ENCODE measurements around the gene NCOA1.
"Not testable (repeated sequence)": the region's sequence is repeated elsewhere in the genome, so short reads cannot be mapped to it uniquely, and the experiment has no call there.

NCOA1 gene

DNA sequence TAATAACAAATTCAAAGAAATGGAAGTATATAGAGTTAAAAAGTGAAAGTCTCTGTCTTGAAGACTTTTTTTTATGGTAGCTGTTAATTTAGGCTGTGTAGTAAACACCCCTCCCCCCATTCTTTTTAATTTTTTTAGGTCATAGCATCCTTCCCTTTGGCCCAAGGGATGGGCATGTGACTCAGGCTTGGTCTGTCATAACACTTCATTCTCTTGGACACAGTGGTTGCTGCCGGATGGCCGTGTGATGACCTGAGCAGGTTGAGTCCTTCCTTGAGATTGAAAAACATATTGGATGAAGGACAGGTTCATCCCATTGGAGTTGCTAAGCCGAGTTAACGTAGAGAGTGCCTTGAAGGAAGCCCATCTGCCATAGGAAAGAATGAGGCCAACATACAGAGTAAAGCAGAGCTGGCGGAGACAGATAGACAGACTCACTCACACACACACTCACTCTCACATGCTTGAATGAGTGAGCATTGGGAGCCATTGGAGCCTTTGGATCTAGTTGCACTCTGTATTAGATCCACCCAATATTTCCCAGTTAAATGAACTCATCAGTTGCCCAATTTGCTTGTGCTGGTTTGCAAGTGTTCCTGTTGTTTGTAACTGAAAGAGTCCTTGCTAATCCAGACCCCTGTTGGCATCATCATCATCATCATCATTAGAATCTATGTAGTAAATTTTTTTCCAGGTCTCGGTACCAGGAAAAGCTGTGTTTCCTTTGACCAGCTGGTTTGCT is 14.7 kb downstream of the NCOA1 start:
- DNase-seq (ENCODE audit: low read depth in 2 of 2), result no peak

DNA sequence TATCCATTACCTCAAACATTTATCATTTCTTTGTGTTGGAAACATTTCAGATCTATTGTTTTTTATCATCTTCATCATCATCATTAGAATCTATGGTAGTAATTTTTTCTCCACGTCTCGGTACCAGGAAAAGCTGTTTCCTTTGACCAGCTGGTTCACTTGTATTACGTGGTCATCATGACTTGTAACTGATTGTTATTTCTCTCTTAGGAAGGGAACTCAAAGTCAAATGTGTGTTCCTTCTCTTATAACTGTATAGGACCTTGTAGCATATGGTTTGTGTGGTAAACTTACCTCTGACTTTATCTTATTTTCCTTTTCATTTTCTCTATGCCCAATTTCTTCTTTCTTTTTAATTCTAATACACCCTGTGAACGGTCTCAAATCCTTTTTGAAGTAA is 16.5 kb downstream of the NCOA1 start:
- DNase-seq (ENCODE audit: low read depth in 2 of 2), result no peak

DNA sequence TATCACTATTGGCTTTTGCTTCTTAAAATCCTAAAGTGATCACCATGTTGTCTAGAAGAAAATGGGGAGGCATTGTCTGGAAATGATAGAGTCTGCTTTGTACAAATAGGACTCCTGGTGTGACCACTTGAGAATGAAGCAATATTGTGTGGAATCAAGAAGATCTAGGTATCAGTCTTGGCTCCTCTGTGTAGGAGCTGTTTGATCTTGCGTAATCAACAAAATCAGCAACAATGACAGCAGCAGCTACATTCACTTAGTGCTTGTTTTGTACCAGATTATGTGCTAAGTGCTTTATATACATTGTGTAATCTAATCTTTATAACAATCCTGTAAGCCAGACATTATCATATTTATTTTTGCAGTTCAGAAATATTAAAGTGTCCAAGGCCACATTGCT is 17.8 kb downstream of the NCOA1 start:
- DNase-seq (ENCODE audit: low read depth in 2 of 2), result no peak

DNA sequence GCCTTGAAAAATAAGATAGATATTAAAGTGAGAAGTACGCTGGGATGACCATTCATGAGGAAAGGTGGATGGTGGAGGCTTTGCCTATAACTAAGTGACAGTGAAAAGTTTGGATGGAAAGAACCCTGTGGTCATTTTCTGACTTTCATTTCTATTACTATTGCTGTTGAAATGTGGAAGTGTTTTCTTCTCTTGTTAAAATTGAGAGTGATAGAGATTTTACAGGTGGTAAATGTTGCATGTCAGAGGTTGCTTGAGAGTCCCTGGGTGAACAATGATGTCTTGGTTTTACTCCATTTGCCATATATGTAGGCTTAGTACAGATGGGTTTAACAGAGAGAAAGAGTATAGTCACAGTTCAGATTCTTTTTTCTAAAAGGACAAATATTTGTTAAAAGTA is 18.4 kb downstream of the NCOA1 start:
- no peak for DNase-seq (ENCODE audit: low read depth in 2 of 2)

DNA sequence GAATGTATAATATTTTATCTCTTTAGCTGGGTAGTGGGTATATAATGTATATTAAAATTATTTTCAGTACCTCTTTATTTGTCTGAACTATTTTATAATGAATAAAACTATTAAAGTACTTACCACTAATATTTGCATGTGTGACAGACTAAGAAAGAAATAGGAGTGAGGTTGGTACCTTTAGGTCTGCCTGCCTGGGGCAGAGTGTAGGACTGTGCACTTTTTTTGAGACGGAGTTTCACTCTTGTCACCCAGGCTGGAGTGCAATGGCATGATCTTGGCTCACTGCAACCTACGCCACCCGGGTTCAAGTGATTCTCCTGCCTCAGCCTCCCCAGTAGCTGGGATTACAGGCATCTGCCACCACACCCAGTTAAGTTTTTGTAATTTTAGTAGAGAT is 18.8 kb downstream of the NCOA1 start:
- DNase-seq (ENCODE audit: low read depth in 2 of 2), result no peak

DNA sequence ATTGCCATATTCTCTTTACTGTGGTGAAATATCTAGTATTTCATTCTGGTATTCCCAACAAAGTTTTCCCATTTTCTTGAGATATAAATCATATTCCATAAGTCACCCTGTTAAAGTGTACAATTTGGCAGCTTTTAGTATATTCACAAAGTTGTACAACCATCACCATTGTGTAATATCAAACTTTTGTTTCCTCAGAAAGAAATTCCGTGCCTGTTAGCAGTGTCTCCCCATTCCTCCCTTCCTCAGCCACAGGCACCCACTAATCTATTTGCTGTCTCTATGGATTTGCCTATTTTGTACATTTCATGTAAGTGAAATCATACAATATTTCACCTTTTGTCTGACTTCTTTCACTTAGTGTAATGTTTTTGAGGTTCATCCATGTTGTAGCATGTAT is 19.7 kb downstream of the NCOA1 start:
- DNase-seq (ENCODE audit: low read depth in 2 of 2), result no peak

DNA sequence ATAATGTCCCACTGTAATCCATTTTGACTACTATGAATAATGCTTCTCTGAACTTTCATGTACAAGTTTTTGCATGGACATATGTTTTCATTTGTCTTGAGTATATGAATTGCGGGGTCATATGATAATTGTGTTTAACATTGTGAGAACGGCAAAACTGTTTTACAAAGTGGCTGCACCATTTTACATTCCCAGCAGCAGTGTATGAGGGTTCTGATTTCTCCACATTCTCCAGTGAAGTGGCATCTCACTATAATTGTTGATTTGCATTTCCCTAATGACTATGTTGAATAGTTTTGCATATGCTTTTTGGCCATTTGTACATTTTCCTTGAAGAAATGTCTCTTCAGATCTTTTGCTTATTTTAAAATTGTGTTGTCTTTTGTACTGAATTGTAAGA is 20.1 kb downstream of the NCOA1 start:
- DNase-seq (ENCODE audit: low read depth in 2 of 2), result no peak

DNA sequence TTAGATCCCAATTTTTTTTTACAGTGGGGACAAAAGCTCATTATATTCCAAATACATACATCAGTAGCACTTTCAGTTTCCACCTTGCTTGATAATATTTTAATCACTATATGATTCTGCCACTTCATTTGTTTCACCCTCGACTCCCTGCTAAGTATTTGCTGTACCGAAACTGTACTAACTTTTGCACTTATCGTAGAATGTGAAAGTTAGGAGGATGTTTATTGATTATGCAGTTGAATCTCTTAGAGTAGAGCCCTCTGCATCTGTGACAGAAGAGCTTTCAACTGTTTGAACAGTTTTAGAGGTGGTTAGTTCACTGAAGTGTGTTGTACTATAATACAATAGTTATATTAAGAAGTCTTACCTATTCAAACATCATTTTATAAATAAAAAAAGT is 20.8 kb downstream of the NCOA1 start:
- DNase-seq (ENCODE audit: low read depth in 2 of 2), result no peak

DNA sequence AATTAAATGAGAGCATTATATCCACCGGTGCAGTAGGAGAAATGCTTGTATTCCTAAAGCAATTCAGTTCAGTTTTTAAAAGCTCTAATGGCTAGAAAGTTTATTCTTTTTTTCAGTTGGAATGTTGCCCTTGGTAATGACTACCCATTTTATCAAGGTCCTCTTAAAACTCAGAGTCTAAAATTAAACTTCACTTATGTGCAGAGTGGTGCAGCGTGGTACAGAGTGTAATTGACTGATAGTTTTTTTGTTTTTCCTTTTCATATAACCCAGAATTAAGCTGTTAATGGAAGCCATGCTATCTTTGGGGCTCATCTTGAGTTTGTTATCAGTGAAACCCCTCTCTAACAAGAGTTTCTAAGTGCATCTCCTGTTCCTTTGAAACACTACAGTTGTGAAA is 21.4 kb downstream of the NCOA1 start:
- DNase-seq (ENCODE audit: low read depth in 2 of 2), result no peak

DNA sequence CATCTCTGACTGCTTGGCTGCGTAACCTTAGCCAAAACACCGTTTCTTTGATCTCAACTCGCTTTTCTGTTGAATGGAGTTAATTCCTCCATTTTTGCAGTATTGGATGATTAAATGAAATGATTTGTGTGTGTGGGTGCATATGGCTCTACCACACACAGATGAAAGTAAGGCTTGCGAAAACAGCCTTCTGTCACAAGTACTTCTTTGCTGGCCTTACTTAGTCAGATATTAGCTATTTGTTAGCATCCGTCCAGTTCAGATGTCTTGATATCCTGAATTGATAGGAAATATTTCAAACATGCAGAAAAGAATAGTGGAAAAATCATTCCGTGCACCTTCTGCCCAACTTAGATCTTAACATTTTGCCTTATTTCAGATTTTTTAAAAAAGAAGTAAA is 21.8 kb downstream of the NCOA1 start:
- DNase-seq (ENCODE audit: low read depth in 2 of 2), result no peak

DNA sequence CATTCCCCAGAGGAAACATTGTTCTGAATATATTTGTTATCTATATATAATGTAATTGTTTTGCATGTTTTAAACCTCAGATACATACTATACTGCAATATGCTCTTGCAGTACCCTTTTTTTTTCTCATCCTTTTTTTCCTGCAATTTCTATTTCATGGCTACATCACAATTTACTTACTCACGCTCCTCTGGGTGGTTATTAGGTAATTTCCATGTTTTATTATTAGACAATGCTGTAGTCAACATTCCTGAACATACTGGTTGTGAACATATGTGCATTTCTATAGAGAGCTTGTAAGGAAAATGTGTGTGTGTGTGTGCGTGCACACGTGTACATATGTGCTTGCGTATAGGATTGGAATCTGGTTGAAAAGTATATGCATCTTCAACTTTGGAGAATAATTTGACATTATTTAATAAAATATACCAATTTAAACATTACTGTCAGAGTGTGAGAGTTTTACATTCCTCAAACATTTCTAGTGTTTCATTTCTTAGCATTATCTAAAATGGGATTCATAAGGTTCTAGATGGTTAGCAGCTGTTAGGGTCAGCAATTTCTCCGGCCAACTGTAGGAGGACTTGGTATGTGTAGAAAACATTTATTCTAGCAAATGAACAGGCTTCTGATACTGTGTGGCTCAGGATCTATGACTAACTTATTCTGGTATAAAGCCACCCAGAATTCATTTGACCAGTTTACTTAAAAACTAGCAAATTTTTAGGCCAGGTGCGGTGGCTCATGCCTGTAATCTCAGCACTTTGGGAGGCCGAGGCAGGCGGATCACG is 22.4 kb downstream of the NCOA1 start:
- DNase-seq (ENCODE audit: low read depth in 2 of 2), result no peak

DNA sequence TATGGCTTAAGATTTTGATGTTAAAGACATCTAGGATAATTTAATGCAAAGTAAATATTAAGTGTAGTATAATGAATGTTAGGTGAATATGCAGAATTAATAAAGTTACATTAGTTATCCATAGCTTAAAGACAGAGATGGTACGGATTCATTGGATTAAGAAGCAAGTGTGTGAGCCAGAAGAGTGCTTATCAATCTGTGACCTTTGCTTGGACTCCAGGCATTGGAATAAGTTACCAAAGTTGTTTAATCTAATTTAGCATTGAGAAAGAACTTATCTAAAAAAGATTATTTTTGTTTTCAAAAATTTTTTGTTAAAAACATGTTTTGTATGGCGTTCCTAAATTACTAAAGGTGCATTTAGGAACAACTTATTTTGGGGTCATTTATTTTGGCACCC is 23.8 kb downstream of the NCOA1 start:
- no peak for DNase-seq (ENCODE audit: low read depth in 2 of 2)

DNA sequence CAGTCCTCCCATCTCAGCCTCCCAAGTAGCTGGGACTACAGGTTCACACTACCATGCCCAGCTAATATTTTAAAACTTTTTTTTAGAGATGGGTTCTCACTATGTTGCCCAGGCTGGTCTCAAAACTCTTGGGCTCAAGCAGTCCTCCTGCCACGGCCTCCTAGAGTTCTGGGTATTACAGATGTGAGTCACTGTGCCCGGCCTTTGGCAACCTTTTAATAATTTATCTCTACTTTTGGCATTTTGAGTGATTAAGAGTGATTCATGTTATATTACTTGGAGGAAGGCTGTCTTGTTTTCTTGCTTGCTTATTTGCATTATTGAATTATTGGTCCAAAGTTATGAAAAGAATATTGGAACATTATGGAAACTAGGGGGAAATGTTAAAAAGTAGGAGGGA is 24.3 kb downstream of the NCOA1 start:
- DNase-seq (ENCODE audit: low read depth in 2 of 2), result no peak

DNA sequence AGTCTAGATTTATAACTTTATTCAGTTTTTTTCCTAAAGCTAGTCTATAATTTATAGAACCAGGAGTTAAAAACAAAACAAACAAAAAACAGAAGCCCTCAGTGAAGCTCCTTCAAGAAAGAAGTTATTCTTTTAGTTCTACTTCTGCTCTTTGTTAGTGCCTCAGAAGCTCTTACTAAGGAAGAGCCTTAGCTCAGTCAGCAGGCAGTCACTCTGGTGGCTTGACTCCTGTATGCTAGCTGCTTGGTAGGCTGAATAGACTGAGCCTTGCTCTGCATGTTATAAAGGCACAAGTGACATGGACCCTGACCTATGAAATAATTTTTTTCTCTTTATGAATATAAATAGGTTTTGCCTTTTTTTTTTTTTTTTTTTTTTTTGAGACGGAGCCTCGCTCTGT is 24.8 kb downstream of the NCOA1 start:
- no peak for DNase-seq (ENCODE audit: low read depth in 2 of 2)

DNA sequence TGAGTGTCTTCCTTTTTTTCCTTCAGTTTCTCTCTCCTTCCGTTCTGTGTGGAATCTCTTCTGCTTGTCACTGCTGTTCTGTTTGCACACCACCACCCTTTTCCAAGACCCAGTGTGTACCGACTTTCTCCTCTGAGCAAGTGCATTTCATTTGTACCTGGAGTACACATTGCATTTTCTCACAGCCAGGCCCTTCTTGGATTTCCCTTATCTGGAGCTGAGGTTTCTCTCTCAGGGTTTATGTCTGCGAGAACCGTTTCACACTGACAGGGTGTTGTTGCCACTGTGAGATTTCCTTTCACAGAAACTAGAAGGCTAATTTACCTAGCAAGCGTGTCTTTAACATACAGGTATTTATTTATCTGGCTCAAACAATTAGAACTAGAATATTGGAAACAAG is 26.2 kb downstream of the NCOA1 start:
- no peak for DNase-seq (ENCODE audit: low read depth in 2 of 2)

DNA sequence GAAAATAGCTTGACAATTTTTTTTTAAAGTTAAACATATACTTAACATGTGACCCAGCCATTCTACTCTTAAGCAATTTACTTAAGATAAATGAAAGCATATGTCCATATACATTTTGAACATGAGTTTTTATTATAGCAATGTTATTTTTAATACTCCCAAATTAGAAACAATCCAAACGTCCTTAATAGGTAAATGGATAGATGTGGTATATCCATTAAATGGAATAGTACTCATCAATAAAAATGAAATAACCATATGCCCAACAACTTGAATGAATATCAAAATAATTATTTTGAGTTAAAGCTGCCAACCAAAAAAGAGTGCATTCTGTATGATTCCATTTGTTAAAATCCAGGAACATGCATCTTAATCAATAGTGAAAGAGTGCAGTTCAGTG is 29.1 kb downstream of the NCOA1 start:
- no peak for DNase-seq (ENCODE audit: low read depth in 2 of 2)

DNA sequence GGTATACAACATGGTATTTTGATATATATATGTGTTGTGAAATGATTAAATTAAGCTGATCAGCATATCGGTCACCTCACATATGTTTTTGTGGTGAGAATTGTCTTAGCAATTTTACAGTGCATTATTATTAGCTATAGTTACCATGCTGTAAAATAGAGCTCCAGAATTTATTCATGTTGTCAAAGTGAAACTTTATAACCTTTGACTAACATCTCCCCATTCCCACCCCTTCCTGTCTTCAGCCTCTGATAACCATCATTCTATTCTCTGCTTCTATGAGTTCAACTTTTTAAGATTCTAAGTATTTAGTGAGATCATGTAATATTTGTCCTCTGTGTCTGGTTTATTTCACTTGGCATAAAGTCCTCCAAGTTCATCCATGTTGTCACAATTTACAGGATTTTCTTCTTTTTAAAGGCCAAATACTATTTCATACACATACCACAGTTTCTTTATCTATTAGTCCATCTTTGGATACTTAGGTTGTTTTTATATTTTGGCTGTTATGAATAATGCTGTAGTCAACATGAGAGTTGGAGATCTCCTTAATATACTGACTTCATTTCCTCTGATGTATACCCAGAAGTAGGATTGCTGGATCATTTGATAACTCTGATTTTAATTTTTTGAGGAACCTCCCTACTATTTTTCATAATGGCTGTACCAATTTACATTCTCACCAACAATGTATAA is 30.3 kb downstream of the NCOA1 start:
- DNase-seq (ENCODE audit: low read depth in 2 of 2), result no peak

DNA sequence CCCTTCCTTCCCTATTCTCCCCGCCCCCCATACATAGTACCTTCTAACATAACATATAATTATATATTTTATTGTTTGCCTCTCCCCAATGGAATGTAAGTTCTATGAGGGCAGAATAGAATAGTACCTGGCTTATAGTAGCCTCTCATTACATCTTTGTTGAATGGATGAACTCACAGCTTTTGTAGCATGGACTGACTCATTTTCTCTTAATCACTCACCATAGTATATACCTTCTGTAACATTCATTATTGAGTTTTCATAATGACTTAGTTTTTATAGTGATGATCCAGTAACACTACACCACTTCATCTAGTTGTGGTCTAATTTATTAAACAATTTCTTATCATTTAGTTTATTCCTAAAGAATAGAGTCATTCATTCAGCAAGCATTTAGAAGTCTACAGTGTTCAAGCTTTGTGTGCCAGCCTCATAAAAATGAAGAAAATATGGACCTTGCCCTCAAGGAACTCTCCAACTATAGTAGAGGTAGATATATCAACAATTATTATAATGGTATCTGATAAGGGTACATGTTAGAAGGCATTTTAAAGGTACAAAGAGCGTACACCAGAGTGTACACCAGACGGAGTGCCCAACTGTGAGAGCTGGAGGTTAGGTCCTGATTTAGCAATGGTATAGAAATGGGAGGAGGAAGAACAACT is 31.1 kb downstream of the NCOA1 start:
- DNase-seq (ENCODE audit: low read depth in 2 of 2), result no peak

DNA sequence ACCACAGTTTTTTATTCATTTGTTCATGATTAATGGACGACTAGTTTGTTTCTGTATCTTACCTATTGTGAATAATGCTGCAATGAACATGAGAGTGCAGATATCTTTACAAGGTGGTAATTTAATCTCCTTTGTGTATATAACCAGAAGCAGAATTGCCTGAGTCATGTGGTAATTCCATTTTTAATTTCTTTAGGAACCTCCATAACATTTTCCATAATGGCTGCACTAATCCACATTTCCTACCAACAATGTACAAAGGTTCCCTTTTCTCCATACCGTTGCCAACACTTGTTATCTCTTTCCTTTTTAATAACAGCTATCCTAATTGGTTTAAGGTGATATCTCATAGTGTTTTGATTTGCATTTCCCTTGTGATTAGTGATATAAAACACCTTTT is 36.5 kb downstream of the NCOA1 start:
- no peak for DNase-seq (ENCODE audit: low read depth in 2 of 2)

DNA sequence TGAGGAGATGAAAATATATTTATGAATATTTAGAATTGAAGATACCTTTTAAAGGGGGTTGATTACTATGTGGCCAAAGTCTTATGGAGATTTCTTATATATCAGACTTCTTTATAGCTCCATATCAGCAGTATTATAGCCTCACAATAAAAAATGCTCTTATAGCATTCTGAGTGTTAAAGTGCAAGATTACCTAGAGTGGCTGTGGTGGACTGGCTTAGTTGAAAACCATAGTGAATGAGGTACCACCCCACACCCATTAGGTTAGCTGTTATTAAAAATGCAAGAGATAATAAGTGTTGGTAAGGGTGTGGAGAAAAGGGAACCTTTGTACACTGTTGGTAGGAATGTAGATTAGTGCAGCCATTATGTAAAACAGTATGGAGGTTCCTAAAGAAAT is 39.7 kb downstream of the NCOA1 start:
- DNase-seq (ENCODE audit: low read depth in 2 of 2), result no peak

DNA sequence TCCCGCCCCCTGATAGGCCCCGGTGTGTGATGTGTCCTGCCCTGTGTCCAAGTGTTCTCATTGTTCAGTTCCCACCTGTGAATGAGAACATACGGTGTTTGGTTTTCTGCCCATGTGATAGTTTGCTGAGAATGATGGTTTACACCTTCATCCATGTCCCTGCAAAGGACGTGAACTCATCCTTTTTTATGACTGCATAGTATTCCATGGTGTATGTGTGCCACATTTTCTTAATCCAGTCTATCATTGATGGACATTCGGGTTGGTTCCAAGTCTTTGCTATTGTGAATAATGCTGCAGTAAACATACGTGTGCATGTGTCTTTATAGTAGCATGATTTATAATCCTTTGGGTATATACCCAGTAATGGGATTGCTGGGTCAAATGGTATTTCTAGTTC is 40.6 kb downstream of the NCOA1 start:
- DNase-seq (ENCODE audit: low read depth in 2 of 2), result not testable (repeated sequence)

DNA sequence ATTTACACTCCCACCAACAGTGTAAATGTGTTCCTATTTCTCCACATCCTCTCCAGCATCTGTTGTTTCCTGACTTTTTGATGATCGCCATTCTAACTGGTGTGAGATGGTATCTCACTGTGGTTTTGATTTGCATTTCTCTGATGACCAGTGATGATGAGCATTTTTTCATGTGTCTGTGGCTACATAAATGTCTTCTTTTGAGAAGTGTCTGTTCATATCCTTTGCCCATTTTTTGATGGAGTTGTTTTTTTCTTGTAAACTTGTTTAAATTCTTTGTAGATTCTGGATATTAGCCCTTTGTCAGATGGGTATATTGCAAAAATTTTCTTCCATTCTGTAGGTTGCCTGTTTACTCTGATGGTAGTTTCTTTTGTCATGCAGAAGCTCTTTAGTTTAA is 41.0 kb downstream of the NCOA1 start:
- DNase-seq (ENCODE audit: low read depth in 2 of 2), result not testable (repeated sequence)

Measured in stimulated activated CD4-positive, alpha-beta T cell treated with anti-CD3 and anti-CD28 coated beads, Interleukin-1b, Interleukin-23, amount 100 ng/mL, for 4 hours (primary cell).